Measurements from ENCODE around the gene NEDD4.

Gene NEDD4

DNA sequence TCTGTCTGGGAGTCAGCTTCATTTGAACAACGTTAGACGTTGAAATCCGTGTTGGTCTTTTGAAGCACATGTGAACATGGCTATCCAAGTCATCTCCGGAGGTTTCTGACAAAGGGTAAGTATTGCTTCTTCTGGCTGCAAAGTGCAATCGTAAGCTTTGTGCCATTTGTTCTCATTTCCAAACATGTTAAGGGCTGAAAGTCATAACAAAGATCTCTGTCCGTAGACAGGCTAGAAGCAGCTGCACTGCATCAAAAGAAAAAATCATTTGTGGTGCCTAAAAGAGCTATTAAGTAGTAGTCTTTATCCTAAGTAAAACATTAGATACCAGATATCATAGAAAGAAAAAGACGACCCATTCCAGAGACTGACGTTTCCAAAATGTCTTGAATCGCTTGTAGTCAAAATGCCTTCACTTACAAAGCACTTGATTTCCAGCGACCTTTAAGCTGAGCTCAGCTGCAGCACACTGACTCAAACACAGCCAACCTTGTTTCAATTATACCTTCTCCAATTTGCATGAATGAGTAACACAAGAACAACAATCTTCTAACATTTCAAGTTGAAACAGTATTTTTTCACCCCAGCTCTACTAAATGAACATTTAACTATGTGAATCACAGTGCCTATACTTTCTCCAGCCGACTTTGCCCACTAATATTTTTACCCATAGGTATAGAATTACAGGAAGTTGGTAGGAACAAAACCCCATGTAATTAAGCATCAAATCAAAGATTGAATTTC lies 76.6 kb downstream of the NEDD4 start:
- H3K4me3 ChIP-seq (ENCODE audit: low read depth, low read length), result no peak overlapping the region
- TF ChIP-seq, protein P1, sequence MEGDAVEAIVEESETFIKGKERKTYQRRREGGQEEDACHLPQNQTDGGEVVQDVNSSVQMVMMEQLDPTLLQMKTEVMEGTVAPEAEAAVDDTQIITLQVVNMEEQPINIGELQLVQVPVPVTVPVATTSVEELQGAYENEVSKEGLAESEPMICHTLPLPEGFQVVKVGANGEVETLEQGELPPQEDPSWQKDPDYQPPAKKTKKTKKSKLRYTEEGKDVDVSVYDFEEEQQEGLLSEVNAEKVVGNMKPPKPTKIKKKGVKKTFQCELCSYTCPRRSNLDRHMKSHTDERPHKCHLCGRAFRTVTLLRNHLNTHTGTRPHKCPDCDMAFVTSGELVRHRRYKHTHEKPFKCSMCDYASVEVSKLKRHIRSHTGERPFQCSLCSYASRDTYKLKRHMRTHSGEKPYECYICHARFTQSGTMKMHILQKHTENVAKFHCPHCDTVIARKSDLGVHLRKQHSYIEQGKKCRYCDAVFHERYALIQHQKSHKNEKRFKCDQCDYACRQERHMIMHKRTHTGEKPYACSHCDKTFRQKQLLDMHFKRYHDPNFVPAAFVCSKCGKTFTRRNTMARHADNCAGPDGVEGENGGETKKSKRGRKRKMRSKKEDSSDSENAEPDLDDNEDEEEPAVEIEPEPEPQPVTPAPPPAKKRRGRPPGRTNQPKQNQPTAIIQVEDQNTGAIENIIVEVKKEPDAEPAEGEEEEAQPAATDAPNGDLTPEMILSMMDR (IDR thresholded peaks at IDR 0.05; ENCODE audit: low read depth, low read length), result no peak
- TF ChIP-seq, protein P2, sequence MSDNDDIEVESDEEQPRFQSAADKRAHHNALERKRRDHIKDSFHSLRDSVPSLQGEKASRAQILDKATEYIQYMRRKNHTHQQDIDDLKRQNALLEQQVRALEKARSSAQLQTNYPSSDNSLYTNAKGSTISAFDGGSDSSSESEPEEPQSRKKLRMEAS (IDR thresholded peaks at IDR 0.05; ENCODE audit: low read depth, low read length), result no peak
- TF ChIP-seq MYC (IDR thresholded peaks at IDR 0.05; ENCODE audit: low read depth, low read length), result no peak
- no peak for TF ChIP-seq POLR2A (IDR thresholded peaks at IDR 0.05; ENCODE audit: extremely low read depth, insufficient read length)
- DNase-seq (ENCODE audit: low read depth), result no peak

DNA sequence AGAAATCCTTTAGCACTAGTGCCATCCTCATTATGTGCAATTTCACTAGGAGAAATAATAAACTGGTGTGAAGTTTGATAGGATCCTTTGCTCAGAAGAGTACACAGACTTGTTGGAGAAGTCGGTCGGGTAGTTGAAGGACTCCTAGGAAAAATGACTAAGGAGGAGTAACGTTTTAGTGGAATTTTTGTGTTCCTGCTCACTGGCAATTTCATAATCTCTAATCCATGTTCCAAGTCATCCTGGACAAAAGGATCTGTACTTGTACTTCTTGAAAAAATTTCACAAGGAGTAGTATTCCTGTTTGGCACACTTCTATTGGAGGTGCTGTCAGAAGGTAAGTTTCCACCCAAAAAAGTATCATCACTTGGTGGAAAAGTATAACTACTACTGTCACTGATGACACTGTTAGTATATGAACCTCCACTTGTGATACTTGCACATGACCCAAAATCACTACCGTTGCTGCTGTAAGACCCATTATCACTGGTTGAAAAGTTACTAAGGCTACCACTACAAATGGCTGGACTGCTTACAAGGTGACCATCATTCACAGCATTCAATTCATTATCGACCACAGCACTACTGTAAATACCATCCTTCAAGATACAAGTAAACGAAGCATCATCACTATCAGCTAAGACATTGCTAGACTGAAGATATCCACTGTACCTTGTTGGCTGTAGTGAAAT lies 77.4 kb downstream of the NEDD4 start:
- TF ChIP-seq, protein P2 (IDR thresholded peaks at IDR 0.05; ENCODE audit: low read depth, low read length), result no peak
- TF ChIP-seq MYC (IDR thresholded peaks at IDR 0.05; ENCODE audit: low read depth, low read length) (no peak), POLR2A (IDR thresholded peaks at IDR 0.05; ENCODE audit: extremely low read depth, insufficient read length) (no peak)
- TF ChIP-seq, protein P1 (IDR thresholded peaks at IDR 0.05; ENCODE audit: low read depth, low read length), result no peak
- DNase-seq (ENCODE audit: low read depth), result no peak
- H3K4me3 ChIP-seq (ENCODE audit: low read depth, low read length), result no peak overlapping the region

DNA sequence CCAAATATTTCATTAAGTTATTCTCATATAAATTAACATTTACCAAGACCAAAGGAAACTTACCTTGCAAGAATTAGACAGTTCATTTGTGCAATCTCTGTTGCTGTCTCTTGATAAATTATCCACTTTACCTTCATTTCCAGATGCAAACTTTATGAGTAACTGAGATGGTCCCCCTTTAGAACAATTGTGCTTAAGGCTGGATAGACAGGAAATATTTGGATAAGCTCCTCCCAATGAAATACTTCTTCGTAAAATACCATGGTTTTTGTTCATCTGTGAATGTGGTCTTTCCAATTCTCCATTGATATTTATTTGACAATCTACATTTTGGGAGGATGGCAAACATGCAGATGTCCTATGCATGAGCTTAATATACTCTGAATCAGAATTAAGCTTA lies 78.2 kb downstream of the NEDD4 start:
- DNase-seq (ENCODE audit: low read depth), result no peak
- H3K4me3 ChIP-seq (ENCODE audit: low read depth, low read length), result no peak overlapping the region
- TF ChIP-seq, protein P2 (IDR thresholded peaks at IDR 0.05; ENCODE audit: low read depth, low read length), result no peak
- no peak for TF ChIP-seq MYC (IDR thresholded peaks at IDR 0.05; ENCODE audit: low read depth, low read length)
- TF ChIP-seq, protein P1 (IDR thresholded peaks at IDR 0.05; ENCODE audit: low read depth, low read length), result no peak
- no peak for TF ChIP-seq POLR2A (IDR thresholded peaks at IDR 0.05; ENCODE audit: extremely low read depth, insufficient read length)

- no peak overlapping the region for H3K4me3 ChIP-seq (ENCODE audit: low read depth, low read length)
- DNase-seq (ENCODE audit: low read depth), result no peak
- no peak for TF ChIP-seq POLR2A (IDR thresholded peaks at IDR 0.05; ENCODE audit: extremely low read depth, insufficient read length)
- no peak for TF ChIP-seq MYC (IDR thresholded peaks at IDR 0.05; ENCODE audit: low read depth, low read length)
Observed at GRCh38 chr15:55914446-55914845, 79.0 kb downstream of the NEDD4 start.

DNA sequence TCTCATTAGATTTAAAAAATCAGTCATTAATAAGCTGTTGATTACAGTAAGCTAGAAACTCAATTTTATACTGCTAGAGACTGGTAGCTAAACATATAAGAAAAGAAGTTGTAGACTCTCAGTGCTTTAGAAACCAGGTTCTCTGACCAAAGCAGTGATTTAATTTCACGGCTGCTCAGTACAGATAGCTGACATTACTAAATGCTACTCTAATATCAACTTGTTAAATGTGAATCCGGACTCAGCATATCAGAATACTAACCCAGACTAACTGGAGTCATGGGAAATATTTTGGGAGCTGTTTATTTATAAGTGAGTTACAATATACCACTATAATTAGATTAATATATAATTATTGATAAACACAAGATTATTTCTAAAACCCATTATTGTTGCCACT lies 80.4 kb downstream of the NEDD4 start:
- no peak for DNase-seq (ENCODE audit: low read depth)
- H3K4me3 ChIP-seq (ENCODE audit: low read depth, low read length), result no peak overlapping the region
- TF ChIP-seq, protein P2 (IDR thresholded peaks at IDR 0.05; ENCODE audit: low read depth, low read length), result no peak
- no peak for TF ChIP-seq MYC (IDR thresholded peaks at IDR 0.05; ENCODE audit: low read depth, low read length)
- TF ChIP-seq, protein P1 (IDR thresholded peaks at IDR 0.05; ENCODE audit: low read depth, low read length), result no peak

GRCh38 chr15:55909036-55909811 lies 84.2 kb downstream of the NEDD4 start:
- no peak overlapping the region for H3K4me3 ChIP-seq (ENCODE audit: low read depth, low read length)
- TF ChIP-seq, protein P1 (IDR thresholded peaks at IDR 0.05; ENCODE audit: low read depth, low read length), result no peak
- TF ChIP-seq POLR2A (IDR thresholded peaks at IDR 0.05; ENCODE audit: extremely low read depth, insufficient read length) (no peak), MYC (IDR thresholded peaks at IDR 0.05; ENCODE audit: low read depth, low read length) (no peak)
- TF ChIP-seq, protein P2 (IDR thresholded peaks at IDR 0.05; ENCODE audit: low read depth, low read length), result no peak

More at GRCh38 chr15:55909036-55909811, 84.2 kb downstream of the NEDD4 start:
- DNase-seq (ENCODE audit: low read depth), result no peak

Data from NB4 (cell line).